Parathyroid adenoma (tissue), 2 donors: Measurements from ENCODE around the gene MCU.

Experiments used
- H2AFZ ChIP-seq: fragments of 300-600 bp; sonication (generic); one replicate; pipeline ENCODE4 v1.7.0; 2017; ENCODE audit warnings: antibody characterized with exemption, mild to moderate bottlenecking
- H3K27ac ChIP-seq: fragments of 300-600 bp; sonication (generic); one replicate; pipeline ENCODE4 v1.7.0; 2017
- H3K27me3 ChIP-seq: fragments of 300-600 bp; sonication (generic); one replicate; pipeline ENCODE4 v1.7.0; 2017; ENCODE audit warnings: low read length; ENCODE audit not compliant: control insufficient read depth, insufficient read depth
- H3K36me3 ChIP-seq: fragments of 300-600 bp; sonication (generic); one replicate; pipeline ENCODE4 v1.7.0; 2017; ENCODE audit warnings: low read length; ENCODE audit not compliant: control insufficient read depth, insufficient read depth
- H3K4me1 ChIP-seq: fragments of 300-600 bp; sonication (generic); one replicate; pipeline ENCODE4 v1.7.0; 2017; ENCODE audit warnings: control low read depth
- H3K4me2 ChIP-seq: fragments of 300-600 bp; sonication (generic); one replicate; pipeline ENCODE4 v1.7.0; 2017; ENCODE audit warnings: low read length
- H3K4me3 ChIP-seq: fragments of 300-600 bp; sonication (generic); one replicate; pipeline ENCODE4 v1.7.0; 2017; ENCODE audit warnings: low read depth, low read length
- H3K79me2 ChIP-seq: fragments of 300-600 bp; sonication (generic); one replicate; pipeline ENCODE4 v1.7.0; 2017; ENCODE audit warnings: control low read depth
- H3K9ac ChIP-seq: fragments of 300-600 bp; sonication (generic); one replicate; pipeline ENCODE4 v1.7.0; 2017; ENCODE audit warnings: mild to moderate bottlenecking
- H3K9me3 ChIP-seq: fragments of 300-600 bp; sonication (generic); one replicate; pipeline ENCODE4 v1.7.0; 2017; ENCODE audit warnings: low read length; ENCODE audit not compliant: control insufficient read depth
- TF ChIP-seq, protein P1 (sequence below): fragments of 300-600 bp; sonication (generic); IDR thresholded peaks from one replicate; pipeline ENCODE4 v1.7.0; 2017; ENCODE audit warnings: antibody characterized with exemption, mild to moderate bottlenecking
- donor health status: primary hyperparathyroidism.

MCU gene

DNA sequence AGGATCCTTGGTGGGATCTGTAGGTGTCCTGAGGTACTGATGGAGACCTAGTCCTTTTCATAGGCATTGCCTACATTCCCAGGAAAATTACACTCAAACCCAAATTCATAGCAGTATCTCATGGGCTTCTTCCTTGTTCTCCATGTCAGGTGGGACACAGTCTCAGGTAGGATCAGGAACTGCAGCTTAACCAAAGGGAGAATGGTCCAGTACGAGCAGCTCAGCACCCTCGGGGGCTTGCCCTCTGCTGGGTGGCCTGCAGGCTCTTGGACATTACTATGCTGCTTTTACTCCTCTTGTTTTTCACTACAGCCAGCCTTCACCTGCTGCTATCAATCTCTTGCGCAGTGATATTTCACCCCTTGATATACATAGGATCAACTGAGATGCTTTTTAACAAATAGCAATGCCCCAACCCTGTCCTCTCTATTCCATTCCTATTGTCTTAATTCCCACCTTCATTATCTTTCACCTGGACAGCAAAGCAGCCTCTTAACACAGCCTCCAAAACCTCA lies 234.1 kb downstream of the MCU start:
- H3K4me2 ChIP-seq = no peak overlapping the region
- H3K4me1 ChIP-seq = no peaks in the 10 kb centered on the region
- H3K9me3 ChIP-seq = no peaks in the 10 kb centered on the region
- no peaks in the 10 kb centered on the region for H3K79me2 ChIP-seq
- no peaks in the 10 kb centered on the region for H3K36me3 ChIP-seq
- H3K27me3 ChIP-seq = no peaks in the 10 kb centered on the region
- no peak overlapping the region for H2AFZ ChIP-seq
- TF ChIP-seq, protein P1, sequence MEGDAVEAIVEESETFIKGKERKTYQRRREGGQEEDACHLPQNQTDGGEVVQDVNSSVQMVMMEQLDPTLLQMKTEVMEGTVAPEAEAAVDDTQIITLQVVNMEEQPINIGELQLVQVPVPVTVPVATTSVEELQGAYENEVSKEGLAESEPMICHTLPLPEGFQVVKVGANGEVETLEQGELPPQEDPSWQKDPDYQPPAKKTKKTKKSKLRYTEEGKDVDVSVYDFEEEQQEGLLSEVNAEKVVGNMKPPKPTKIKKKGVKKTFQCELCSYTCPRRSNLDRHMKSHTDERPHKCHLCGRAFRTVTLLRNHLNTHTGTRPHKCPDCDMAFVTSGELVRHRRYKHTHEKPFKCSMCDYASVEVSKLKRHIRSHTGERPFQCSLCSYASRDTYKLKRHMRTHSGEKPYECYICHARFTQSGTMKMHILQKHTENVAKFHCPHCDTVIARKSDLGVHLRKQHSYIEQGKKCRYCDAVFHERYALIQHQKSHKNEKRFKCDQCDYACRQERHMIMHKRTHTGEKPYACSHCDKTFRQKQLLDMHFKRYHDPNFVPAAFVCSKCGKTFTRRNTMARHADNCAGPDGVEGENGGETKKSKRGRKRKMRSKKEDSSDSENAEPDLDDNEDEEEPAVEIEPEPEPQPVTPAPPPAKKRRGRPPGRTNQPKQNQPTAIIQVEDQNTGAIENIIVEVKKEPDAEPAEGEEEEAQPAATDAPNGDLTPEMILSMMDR = no peak
- H3K4me3 ChIP-seq = no peak overlapping the region
- no peak overlapping the region for H3K27ac ChIP-seq
- H3K9ac ChIP-seq = no peak overlapping the region

DNA sequence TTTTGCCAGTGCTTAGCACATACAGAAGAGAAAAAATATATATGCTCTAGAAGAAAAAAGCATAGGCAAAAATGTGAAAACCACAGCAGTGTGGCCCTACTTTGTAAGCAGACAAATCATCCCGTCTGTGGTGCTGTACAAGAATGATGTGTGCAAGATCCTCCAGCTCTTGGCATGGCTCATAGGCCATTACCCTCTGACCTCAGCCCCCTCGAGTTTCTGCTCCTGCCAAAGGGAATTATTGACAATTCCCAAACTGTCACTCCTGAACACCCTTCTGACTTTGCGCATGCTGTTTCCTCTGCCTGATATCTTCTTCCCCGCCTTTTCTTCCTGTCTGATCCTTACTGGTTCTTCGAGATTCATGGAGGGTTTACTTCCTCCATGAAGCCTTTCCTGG lies 235.5 kb downstream of the MCU start:
- no peak overlapping the region for H3K4me2 ChIP-seq
- no peaks in the 10 kb centered on the region for H3K4me1 ChIP-seq
- no peak overlapping the region for H2AFZ ChIP-seq
- H3K27me3 ChIP-seq = no peaks in the 10 kb centered on the region
- no peaks in the 10 kb centered on the region for H3K9me3 ChIP-seq
- no peak overlapping the region for H3K4me3 ChIP-seq
- H3K9ac ChIP-seq = no peak overlapping the region
- no peak overlapping the region for H3K27ac ChIP-seq
- TF ChIP-seq, protein P1 = no peak
- H3K36me3 ChIP-seq = no peaks in the 10 kb centered on the region
- no peaks in the 10 kb centered on the region for H3K79me2 ChIP-seq

DNA sequence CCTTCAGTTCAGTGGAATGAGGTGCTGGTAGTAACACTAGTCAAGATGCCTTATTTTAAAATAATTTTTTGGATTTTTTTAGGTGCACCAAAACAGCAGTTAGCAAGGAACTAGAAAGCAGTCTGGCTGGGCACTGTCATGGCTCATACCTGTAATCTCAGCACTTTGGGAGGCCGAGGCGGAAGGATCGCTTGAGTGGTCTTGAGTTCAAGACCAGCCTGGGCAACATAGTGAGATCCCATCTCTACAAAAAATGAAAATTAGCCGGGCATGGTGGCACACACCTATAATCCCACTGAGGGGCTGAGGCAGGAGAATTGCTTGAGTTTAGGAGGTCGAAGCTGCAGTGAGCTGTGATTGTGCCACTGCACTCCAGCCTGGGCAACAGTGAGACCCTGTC lies 236.9 kb downstream of the MCU start:
- Histone ChIP-seq H3K9ac (no peak overlapping the region), H3K79me2 (no peaks in the 10 kb centered on the region), H3K27ac (no peak overlapping the region), H2AFZ (no peak overlapping the region), H3K27me3 (no peaks in the 10 kb centered on the region), H3K4me3 (no peak overlapping the region), H3K9me3 (no peaks in the 10 kb centered on the region), H3K4me2 (no peak overlapping the region), H3K4me1 (no peaks in the 10 kb centered on the region), H3K36me3 (no peaks in the 10 kb centered on the region)
- TF ChIP-seq, protein P1 = no peak

DNA sequence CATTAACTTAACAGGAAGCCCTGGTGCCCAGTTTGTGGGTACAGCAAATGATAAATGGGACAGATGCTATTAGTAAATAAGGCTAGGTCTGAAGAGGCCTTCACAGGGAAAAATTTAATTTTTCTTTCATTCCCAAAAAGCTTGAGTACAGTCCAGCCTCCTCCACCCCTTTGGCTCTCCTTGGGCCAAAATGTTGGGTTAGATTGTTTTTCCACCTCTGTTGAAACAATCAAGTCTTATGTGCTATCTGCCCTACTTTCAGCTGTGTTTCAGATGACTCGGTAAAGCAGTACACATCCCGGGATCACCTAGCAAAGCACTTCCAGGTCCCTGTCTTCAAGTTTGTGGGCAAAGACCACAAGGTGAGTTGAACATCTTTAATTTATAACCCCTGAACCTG lies 238.3 kb downstream of the MCU start:
- Histone ChIP-seq H3K79me2 (no peaks in the 10 kb centered on the region), H2AFZ (no peak overlapping the region)
- TF ChIP-seq, protein P1 = no peak

DNA sequence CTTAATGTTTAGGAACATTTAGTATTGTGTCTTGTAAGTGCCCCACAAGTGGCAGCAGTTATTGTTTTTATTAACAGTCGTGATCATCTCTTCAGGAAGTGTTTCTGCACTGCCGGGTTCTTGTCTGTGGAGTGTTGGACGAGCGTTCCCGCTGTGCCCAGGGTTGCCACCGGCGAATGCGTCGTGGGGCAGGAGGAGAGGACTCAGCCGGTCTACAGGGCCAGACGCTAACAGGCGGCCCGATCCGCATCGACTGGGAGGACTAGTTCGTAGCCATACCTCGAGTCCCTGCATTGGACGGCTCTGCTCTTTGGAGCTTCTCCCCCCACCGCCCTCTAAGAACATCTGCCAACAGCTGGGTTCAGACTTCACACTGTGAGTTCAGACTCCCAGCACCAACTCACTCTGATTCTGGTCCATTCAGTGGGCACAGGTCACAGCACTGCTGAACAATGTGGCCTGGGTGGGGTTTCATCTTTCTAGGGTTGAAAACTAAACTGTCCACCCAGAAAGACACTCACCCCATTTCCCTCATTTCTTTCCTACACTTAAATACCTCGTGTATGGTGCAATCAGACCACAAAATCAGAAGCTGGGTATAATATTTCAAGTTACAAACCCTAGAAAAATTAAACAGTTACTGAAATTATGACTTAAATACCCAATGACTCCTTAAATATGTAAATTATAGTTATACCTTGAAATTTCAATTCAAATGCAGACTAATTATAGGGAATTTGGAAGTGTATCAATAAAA lies 240.5 kb downstream of the MCU start:
- Histone ChIP-seq H3K9me3 (no peaks in the 10 kb centered on the region), H3K27me3 (no peaks in the 10 kb centered on the region), H3K4me2 (no peak overlapping the region), H3K4me3 (no peak overlapping the region), H3K9ac (no peak overlapping the region), H3K36me3 (no peaks in the 10 kb centered on the region), H2AFZ (no peak overlapping the region), H3K79me2 (no peaks in the 10 kb centered on the region), H3K27ac (no peak overlapping the region), H3K4me1 (no peaks in the 10 kb centered on the region)
- TF ChIP-seq, protein P1 = no peak

More for the DNA sequence above, 238.3 kb downstream of the MCU start:
- no peak overlapping the region for H3K9ac ChIP-seq
- H3K4me3 ChIP-seq = no peak overlapping the region
- H3K36me3 ChIP-seq = no peaks in the 10 kb centered on the region
- H3K9me3 ChIP-seq = no peaks in the 10 kb centered on the region
- no peaks in the 10 kb centered on the region for H3K4me1 ChIP-seq
- no peak overlapping the region for H3K27ac ChIP-seq
- no peak overlapping the region for H3K4me2 ChIP-seq
- H3K27me3 ChIP-seq = no peaks in the 10 kb centered on the region
